ENCODE measurements around the gene ERC1. TPM values are rescaled to one million over a fixed set of nuclear protein-coding genes. Genes with fewer than 3 reads are reported as not detected.

The ERC1 gene
- total RNA-seq, 1 experiment from 2014 or later: 40.4 TPM

- TF ChIP-seq TCF7L2 (IDR thresholded peaks at IDR 0.05; ENCODE audit: low read depth, low read length) (no peak), SIN3A (IDR thresholded peaks at IDR 0.05; ENCODE audit: borderline replicate concordance, insufficient read depth, low read depth, low read length) (no peak), CTCF (IDR thresholded peaks at IDR 0.05) (no peak)
- TF ChIP-seq, protein P1, sequence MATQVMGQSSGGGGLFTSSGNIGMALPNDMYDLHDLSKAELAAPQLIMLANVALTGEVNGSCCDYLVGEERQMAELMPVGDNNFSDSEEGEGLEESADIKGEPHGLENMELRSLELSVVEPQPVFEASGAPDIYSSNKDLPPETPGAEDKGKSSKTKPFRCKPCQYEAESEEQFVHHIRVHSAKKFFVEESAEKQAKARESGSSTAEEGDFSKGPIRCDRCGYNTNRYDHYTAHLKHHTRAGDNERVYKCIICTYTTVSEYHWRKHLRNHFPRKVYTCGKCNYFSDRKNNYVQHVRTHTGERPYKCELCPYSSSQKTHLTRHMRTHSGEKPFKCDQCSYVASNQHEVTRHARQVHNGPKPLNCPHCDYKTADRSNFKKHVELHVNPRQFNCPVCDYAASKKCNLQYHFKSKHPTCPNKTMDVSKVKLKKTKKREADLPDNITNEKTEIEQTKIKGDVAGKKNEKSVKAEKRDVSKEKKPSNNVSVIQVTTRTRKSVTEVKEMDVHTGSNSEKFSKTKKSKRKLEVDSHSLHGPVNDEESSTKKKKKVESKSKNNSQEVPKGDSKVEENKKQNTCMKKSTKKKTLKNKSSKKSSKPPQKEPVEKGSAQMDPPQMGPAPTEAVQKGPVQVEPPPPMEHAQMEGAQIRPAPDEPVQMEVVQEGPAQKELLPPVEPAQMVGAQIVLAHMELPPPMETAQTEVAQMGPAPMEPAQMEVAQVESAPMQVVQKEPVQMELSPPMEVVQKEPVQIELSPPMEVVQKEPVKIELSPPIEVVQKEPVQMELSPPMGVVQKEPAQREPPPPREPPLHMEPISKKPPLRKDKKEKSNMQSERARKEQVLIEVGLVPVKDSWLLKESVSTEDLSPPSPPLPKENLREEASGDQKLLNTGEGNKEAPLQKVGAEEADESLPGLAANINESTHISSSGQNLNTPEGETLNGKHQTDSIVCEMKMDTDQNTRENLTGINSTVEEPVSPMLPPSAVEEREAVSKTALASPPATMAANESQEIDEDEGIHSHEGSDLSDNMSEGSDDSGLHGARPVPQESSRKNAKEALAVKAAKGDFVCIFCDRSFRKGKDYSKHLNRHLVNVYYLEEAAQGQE (IDR thresholded peaks at IDR 0.05; ENCODE audit: insufficient read depth in 1 of 2, low read depth in 2 of 2, low read length in 1 of 2): no peak
- DNase-seq (ENCODE audit: low read depth, low spot score): peak; percentile 28
- ChIA-PET POLR2A (no interaction called here), CTCF (no interaction called here)
- H3K36me3 ChIP-seq (ENCODE audit: control insufficient read depth, insufficient read depth, low read length): no peaks in the 10 kb centered on the region
- ATAC-seq: peak; percentile 88
- no peak overlapping the region for H3K4me3 ChIP-seq (ENCODE audit: low read depth in 2 of 2, low read length in 2 of 2)
- no peaks in the 10 kb centered on the region for H3K27me3 ChIP-seq (ENCODE audit: control insufficient read depth, insufficient read depth, low read length)
- peak overlapping the region; percentile 23; the same call in 1 of the 2 replicates for H3K27ac ChIP-seq (ENCODE audit: low read length)
- no TSS peak for BruUV-seq (replicated peaks)
- in situ Hi-C loops (cut with HindIII; ENCODE audit: low pct_unique_long_range_greater_than_20kb, low sequenced_read_pairs): no loop called here
- H3K9me3 ChIP-seq (ENCODE audit: control insufficient read depth, insufficient read depth, low read depth, low read length): no peaks in the 10 kb centered on the region
- intact Hi-C loops (cut with micrococcal nuclease; ENCODE audit: unreplicated experiment): no loop called here
- peaks cover 24% of the 10 kb centered on the region for H3K4me1 ChIP-seq (ENCODE audit: control insufficient read depth, insufficient read depth, low read length)
These were observed 226.3 kb downstream of the ERC1 start for GRCh38 chr12:1217191-1217949.

DNA sequence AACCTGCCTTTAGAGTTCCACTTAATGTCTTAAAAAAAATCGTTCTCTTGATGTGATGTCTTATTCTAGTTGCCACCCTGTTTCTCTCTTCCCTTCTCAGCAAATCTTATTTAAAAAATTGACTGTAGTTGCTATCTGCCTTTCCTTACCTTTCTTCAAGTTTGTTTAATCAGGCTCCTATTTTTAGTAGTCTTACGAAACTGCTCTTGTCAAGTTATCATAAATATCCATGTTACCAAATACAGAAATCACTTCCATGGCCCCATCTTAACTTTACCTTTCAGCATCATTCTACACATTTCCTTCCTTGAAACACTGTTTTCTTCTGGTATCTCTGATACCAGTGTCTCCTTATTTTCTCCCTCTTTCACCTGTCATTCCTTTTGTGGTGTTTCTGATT lies 227.3 kb downstream of the ERC1 start:
- H3K4me3 ChIP-seq (ENCODE audit: low read depth in 2 of 2, low read length in 2 of 2): no peak overlapping the region
- CTCF ChIA-PET: no interaction called here
- no peaks in the 10 kb centered on the region; the same call in 1 of the 2 replicates for H3K36me3 ChIP-seq (ENCODE audit: control insufficient read depth, insufficient read depth, low read length)
- no peaks in the 10 kb centered on the region for H3K27me3 ChIP-seq (ENCODE audit: control insufficient read depth, insufficient read depth, low read length)
- DNase-seq (ENCODE audit: low read depth, low spot score) (no peak), ATAC-seq (no peak)
- peaks cover 24% of the 10 kb centered on the region for H3K4me1 ChIP-seq (ENCODE audit: control insufficient read depth, insufficient read depth, low read length)
- 0 out of 2 replicates have a peak overlapping the region, but pooled peaks have one; percentile 8 for H3K27ac ChIP-seq (ENCODE audit: low read length)
- no peaks in the 10 kb centered on the region for H3K9me3 ChIP-seq (ENCODE audit: control insufficient read depth, insufficient read depth, low read depth, low read length)
- TF ChIP-seq POLR2AphosphoS5 (IDR thresholded peaks at IDR 0.05; ENCODE audit: low read depth, low read length) (no peak), CTCF (IDR thresholded peaks at IDR 0.05) (no peak), SIN3A (IDR thresholded peaks at IDR 0.05; ENCODE audit: borderline replicate concordance, insufficient read depth, low read depth, low read length) (no peak)
- intact Hi-C loops (cut with micrococcal nuclease; ENCODE audit: unreplicated experiment): no loop called here
- POLR2A ChIA-PET: no interaction called here
- in situ Hi-C loops (cut with HindIII; ENCODE audit: low pct_unique_long_range_greater_than_20kb, low sequenced_read_pairs): no loop called here
- BruUV-seq (replicated peaks): no TSS peak
